Neuronal stem cell (in vitro differentiated cells): ENCODE measurements around the gene CMIP.
A peak's percentile ranks its signal among the peaks of the same experiment; 100 is the strongest.

Source experiments
- DNase-seq: peaks from one replicate; pipeline ENCODE4 v3.0.0-alpha.2; 2013; ENCODE audit warnings: low spot score
- H2AFZ ChIP-seq: one replicate; pipeline ENCODE4 v1.6.1; 2013; ENCODE audit warnings: mild to moderate bottlenecking, low read length, inconsistent platforms
- H2AK5ac ChIP-seq: 2 replicates; pipeline ENCODE4 v1.6.1; 2013; ENCODE audit warnings: low read depth, mild to moderate bottlenecking, inconsistent platforms, low read length, moderate library complexity, mixed read lengths
- H2BK120ac ChIP-seq: 2 replicates; pipeline ENCODE4 v1.6.1; 2013; ENCODE audit warnings: low read depth, mild to moderate bottlenecking, inconsistent platforms, low read length, moderate library complexity, mixed read lengths
- H2BK12ac ChIP-seq: one replicate; pipeline ENCODE4 v1.6.1; 2013; ENCODE audit warnings: low read length, inconsistent platforms
- H2BK15ac ChIP-seq: 2 replicates; pipeline ENCODE4 v1.6.1; 2013; ENCODE audit warnings: mild to moderate bottlenecking, low read length, inconsistent platforms, mixed read lengths
- H2BK5ac ChIP-seq: one replicate; pipeline ENCODE4 v1.6.1; 2013; ENCODE audit warnings: inconsistent platforms, mild to moderate bottlenecking, low read length, moderate library complexity
- H3K14ac ChIP-seq: one replicate; pipeline ENCODE4 v1.6.1; 2013; ENCODE audit warnings: low read length, inconsistent platforms
- H3K18ac ChIP-seq: 2 replicates; pipeline ENCODE4 v1.6.1; 2013; ENCODE audit warnings: low read length, inconsistent platforms
- H3K23ac ChIP-seq: 2 replicates; pipeline ENCODE4 v1.6.1; 2013; ENCODE audit warnings: low read depth, mild to moderate bottlenecking, mixed read lengths, low read length, inconsistent platforms; ENCODE audit not compliant: poor library complexity
- H3K27ac ChIP-seq: replicated peaks from 3 replicates; pipeline ENCODE4 v1.5.1; 2013; ENCODE audit warnings: low read length, inconsistent platforms
- H3K27me3 ChIP-seq, 3 experiments: 2 replicates each; pipeline ENCODE4 v1.6.1; 2013; ENCODE audit warnings: low read length in 3 of 3, mild to moderate bottlenecking in 2 of 3, inconsistent platforms in 1 of 3, low read depth in 1 of 3, mixed read lengths in 1 of 3, moderate library complexity in 1 of 3; ENCODE audit not compliant: control insufficient read depth in 3 of 3, insufficient read depth in 3 of 3
- H3K36me3 ChIP-seq, 2 donors: replicated peaks in 1 of 2; 2 replicates each; pipeline ENCODE4 v1.6.1; 2013; ENCODE audit warnings: low read length in 2 of 2; ENCODE audit not compliant: control insufficient read depth in 2 of 2, insufficient read depth in 2 of 2
- H3K4ac ChIP-seq: 2 replicates; pipeline ENCODE4 v1.6.1; 2013; ENCODE audit warnings: inconsistent platforms, mild to moderate bottlenecking, low read length, moderate library complexity
- H3K4me1 ChIP-seq, 2 donors: 1 replicate in 1 of 2; 2 replicates in 1 of 2; pipeline ENCODE4 v1.6.1; 2013; ENCODE audit warnings: low read length in 2 of 2, low read depth in 1 of 2; ENCODE audit not compliant: control insufficient read depth in 2 of 2, insufficient read depth in 1 of 2
- H3K4me2 ChIP-seq: one replicate; pipeline ENCODE4 v1.6.1; 2013; ENCODE audit warnings: mild to moderate bottlenecking, low read length, inconsistent platforms; ENCODE audit not compliant: insufficient read depth, poor library complexity, severe bottlenecking
- H3K4me3 ChIP-seq, 2 donors: 2 replicates each; pipeline ENCODE4 v1.5.1; 2013; ENCODE audit warnings: low read length in 2 of 2, mild to moderate bottlenecking in 2 of 2, inconsistent platforms in 1 of 2, moderate library complexity in 1 of 2
- H3K79me1 ChIP-seq: one replicate; pipeline ENCODE4 v1.6.1; 2013; ENCODE audit warnings: low read depth, mild to moderate bottlenecking, inconsistent platforms, low read length, moderate library complexity
- H3K9ac ChIP-seq: one replicate; pipeline ENCODE4 v1.6.1; 2013; ENCODE audit warnings: mild to moderate bottlenecking, low read depth, low read length, inconsistent platforms; ENCODE audit not compliant: poor library complexity
- H3K9me3 ChIP-seq, 2 donors: replicated peaks in 1 of 2; 2 replicates each; pipeline versions ENCODE3 to v1.6.1; 2013; ENCODE audit warnings: low read length in 2 of 2, mild to moderate bottlenecking in 2 of 2, inconsistent platforms in 1 of 2, low read depth in 1 of 2, mixed read lengths in 1 of 2, moderate library complexity in 1 of 2; ENCODE audit not compliant: control insufficient read depth in 2 of 2, insufficient read depth in 1 of 2
- H4K8ac ChIP-seq: one replicate; pipeline ENCODE4 v1.6.1; 2013; ENCODE audit warnings: low read depth, mild to moderate bottlenecking, inconsistent platforms, low read length, moderate library complexity
- H4K91ac ChIP-seq: one replicate; pipeline ENCODE4 v1.6.1; 2013; ENCODE audit warnings: low read length, low read depth, mild to moderate bottlenecking, inconsistent platforms; ENCODE audit not compliant: poor library complexity
- WGBS, 2 donors: extraction: QIAGEN DNeasy Blood & Tissue Kit; methylation state at CpG; one replicate each; pipeline ENCODE4 v1.1.7; 2013; ENCODE audit warnings: missing lambda C conversion rate in 2 of 2, mixed read lengths in 1 of 2; ENCODE audit not compliant: insufficient read length in 2 of 2, insufficient replicate concordance in 1 of 2; ENCODE audit errors: extremely low coverage in 2 of 2; 5-methylcytosine and 5-hydroxymethylcytosine counted together

The CMIP gene

DNA sequence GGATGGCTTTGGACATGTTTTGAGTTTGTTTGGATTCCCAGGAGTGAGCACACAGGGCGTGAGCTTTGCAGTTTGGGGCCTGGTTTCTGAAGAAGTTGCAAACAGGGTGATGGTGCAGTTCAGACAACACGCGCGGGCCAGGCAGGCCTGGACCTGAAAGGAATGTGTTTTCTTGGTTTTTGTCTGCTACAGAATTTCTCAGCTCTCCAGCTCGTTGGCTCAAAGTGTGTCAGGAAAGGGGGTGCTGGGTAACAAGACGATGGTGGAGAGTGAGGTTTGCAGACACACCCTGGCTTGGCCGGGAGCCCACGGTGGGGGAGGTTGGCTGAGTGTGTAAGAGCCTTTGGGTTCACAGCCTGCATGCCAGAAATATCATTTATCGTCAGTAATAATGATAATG, 82.3 kb downstream of the CMIP start:
- Histone ChIP-seq H3K18ac (peak overlapping the region; percentile 11), H3K27ac (no peak overlapping the region)

DNA sequence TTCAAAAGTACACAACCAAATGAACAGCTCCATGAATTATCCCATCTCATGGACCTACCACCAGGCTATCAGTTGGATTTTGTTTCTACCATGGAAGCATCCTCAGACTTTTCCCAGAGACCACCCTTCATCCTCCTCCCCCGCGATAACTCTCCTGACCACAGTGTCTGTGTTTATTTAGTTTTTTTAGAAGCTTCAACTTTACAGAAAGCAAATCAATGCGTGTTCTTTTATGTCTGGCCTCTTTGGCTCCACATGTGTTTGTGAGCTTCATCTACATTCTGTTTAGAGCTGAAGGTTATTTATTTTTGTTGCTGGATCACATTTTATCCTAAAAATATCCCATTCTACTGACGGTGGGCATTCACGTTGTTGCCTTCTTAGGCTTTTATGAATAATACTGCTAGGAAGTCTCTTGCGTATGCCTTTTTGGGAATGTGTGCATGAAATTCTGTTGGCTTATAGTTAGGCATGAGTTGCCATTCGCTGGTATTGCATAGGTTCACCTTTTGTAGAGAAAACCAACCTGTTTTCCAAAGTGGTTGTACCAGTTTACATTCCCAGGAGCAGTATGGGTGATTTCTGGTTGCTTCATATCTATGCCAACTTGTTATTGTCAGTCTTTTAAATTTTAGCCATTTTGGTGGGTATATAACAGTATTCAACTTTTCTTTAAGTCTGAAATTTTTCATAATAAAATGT, 83.0 kb downstream of the CMIP start:
- no peak overlapping the region for H3K23ac ChIP-seq
- H3K27me3 ChIP-seq: no peaks in the 10 kb centered on the region
- H3K9ac ChIP-seq: no peak overlapping the region
- no peak overlapping the region for H3K14ac ChIP-seq
- no peak overlapping the region for H2AK5ac ChIP-seq
- no peak overlapping the region for H2AFZ ChIP-seq
- no peak for DNase-seq
- H3K27ac ChIP-seq: no peak overlapping the region
- H2BK5ac ChIP-seq: no peak overlapping the region
- H3K4me1 ChIP-seq: peaks cover 2 to 3% of the 10 kb centered on the region in 2 donors
- peaks cover 9% of the 10 kb centered on the region for H3K79me1 ChIP-seq
- no CpG with 5 or more reads among the region's 7 CpGs for WGBS, 2 donors
- no peak overlapping the region for H3K4me2 ChIP-seq
- H3K9me3 ChIP-seq: peaks cover 5 to 14% of the 10 kb centered on the region in 2 donors
- H2BK12ac ChIP-seq: no peak overlapping the region
- H3K4ac ChIP-seq: no peak overlapping the region
- no peak overlapping the region for H2BK15ac ChIP-seq
- no peak overlapping the region for H4K8ac ChIP-seq
- H4K91ac ChIP-seq: no peak overlapping the region
- H2BK120ac ChIP-seq: no peak overlapping the region
- H3K4me3 ChIP-seq: no peak overlapping the region
- peaks cover 0 to 2% of the 10 kb centered on the region in 2 donors for H3K36me3 ChIP-seq
- no peak overlapping the region for H3K18ac ChIP-seq

More for the DNA sequence above, 82.3 kb downstream of the CMIP start:
- Histone ChIP-seq H3K27me3 (no peaks in the 10 kb centered on the region), H3K9me3 (peaks cover 5 to 14% of the 10 kb centered on the region in 2 donors), H3K79me1 (peaks cover 6% of the 10 kb centered on the region), H2AFZ (no peak overlapping the region), H2BK5ac (no peak overlapping the region), H3K4me2 (no peak overlapping the region), H3K4ac (no peak overlapping the region), H3K4me1 (peaks cover 2 to 3% of the 10 kb centered on the region in 2 donors), H3K9ac (no peak overlapping the region), H2BK15ac (no peak overlapping the region), H3K14ac (no peak overlapping the region), H2BK12ac (no peak overlapping the region), H3K23ac (peak overlapping the region; percentile 77), H3K36me3 (peaks cover 0 to 2% of the 10 kb centered on the region in 2 donors), H2AK5ac (no peak overlapping the region), H4K91ac (no peak overlapping the region), H4K8ac (no peak overlapping the region), H3K4me3 (no peak overlapping the region), H2BK120ac (no peak overlapping the region)
- no CpG with 5 or more reads among the region's 9 CpGs for WGBS, 2 donors
- no peak for DNase-seq

DNA sequence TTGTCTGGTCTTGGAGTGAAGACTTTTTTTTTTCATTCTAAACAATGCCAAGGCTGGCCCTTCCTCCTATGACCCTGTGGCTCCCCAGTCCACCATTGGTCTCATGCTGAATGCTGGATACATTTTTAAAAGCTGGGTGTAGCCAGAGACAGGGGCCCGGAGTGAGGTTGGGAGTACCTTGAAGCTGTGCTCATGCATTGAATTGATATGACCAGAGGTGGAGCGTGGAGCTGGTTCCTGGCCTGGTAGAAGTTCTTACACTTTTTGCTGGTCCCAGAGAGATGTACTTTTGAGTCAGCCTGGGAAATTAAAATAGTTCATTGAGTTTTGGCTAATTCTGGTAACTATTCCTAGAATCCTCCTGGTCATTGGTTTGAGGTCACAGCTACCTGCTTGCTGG, 83.6 kb downstream of the CMIP start:
- H3K79me1 ChIP-seq: peaks cover 10% of the 10 kb centered on the region
- no peak overlapping the region for H3K18ac ChIP-seq
- no peak overlapping the region for H3K4me2 ChIP-seq
- H4K91ac ChIP-seq: no peak overlapping the region
- no peak overlapping the region for H2BK5ac ChIP-seq
- WGBS, 2 donors: no CpG with 5 or more reads among the region's 2 CpGs
- H3K9me3 ChIP-seq: peaks cover 5 to 14% of the 10 kb centered on the region in 2 donors
- H3K9ac ChIP-seq: no peak overlapping the region
- peak overlapping the region; percentile 61 for H3K14ac ChIP-seq
- H3K4ac ChIP-seq: no peak overlapping the region
- H2BK12ac ChIP-seq: no peak overlapping the region
- H2AFZ ChIP-seq: no peak overlapping the region
- H3K27me3 ChIP-seq: no peaks in the 10 kb centered on the region
- peaks cover 2 to 4% of the 10 kb centered on the region in 2 donors for H3K4me1 ChIP-seq
- H2BK120ac ChIP-seq: no peak overlapping the region
- H3K23ac ChIP-seq: no peak overlapping the region
- H3K36me3 ChIP-seq: peaks cover 0 to 2% of the 10 kb centered on the region in 2 donors
- H3K27ac ChIP-seq: no peak overlapping the region
- no peak overlapping the region for H4K8ac ChIP-seq
- no peak overlapping the region for H3K4me3 ChIP-seq
- H2BK15ac ChIP-seq: no peak overlapping the region
- DNase-seq: no peak
- no peak overlapping the region for H2AK5ac ChIP-seq

GRCh38 chr16:81530296-81530721, 85.7 kb downstream of the CMIP start:
- Histone ChIP-seq H4K91ac (no peak overlapping the region), H3K4me3 (no peak overlapping the region), H2AFZ (no peak overlapping the region), H3K9ac (no peak overlapping the region), H3K4me2 (no peak overlapping the region), H3K27ac (no peak overlapping the region), H3K9me3 (peaks cover 5 to 14% of the 10 kb centered on the region in 2 donors), H4K8ac (no peak overlapping the region), H2AK5ac (no peak overlapping the region), H3K36me3 (peaks cover 0 to 2% of the 10 kb centered on the region in 2 donors), H3K4ac (no peak overlapping the region), H3K14ac (no peak overlapping the region), H2BK120ac (no peak overlapping the region), H3K18ac (no peak overlapping the region), H3K27me3 (no peaks in the 10 kb centered on the region), H3K23ac (no peak overlapping the region), H3K4me1 (peaks cover 2 to 6% of the 10 kb centered on the region in 2 donors), H2BK5ac (no peak overlapping the region), H2BK15ac (no peak overlapping the region), H2BK12ac (no peak overlapping the region), H3K79me1 (peaks cover 13% of the 10 kb centered on the region)
- WGBS, 2 donors: no CpG with 5 or more reads among the region's 16 CpGs
- no peak for DNase-seq
